Activated CD8-positive, alpha-beta memory T cell treated with anti-CD3 and anti-CD28 coated beads, Interleukin-2, amount 50 U/mL, for 4 hours (primary cell): ENCODE results near the gene MMRN1.

Source experiments
- DNase-seq: peaks from one replicate; pipeline ENCODE4 v3.0.0-alpha.2; 2020

Gene MMRN1

GRCh38 chr4:90001023-90001422 lies 106.4 kb downstream of the MMRN1 start:
- DNase-seq: no peak

- no peak for DNase-seq
These were observed 107.9 kb downstream of the MMRN1 start for GRCh38 chr4:90002441-90003062.
